Subcutaneous adipose tissue (tissue), 4 donors: Measurements from ENCODE around the gene CAPN8. TPM values are rescaled to one million over a fixed set of nuclear protein-coding genes. Genes with fewer than 3 reads are reported as not detected.

Experiments used
- total RNA-seq, 4 donors: library from RNA; depleted of rRNA; stranded (reverse); fragments of >200 nt; gene quantifications; one replicate each; pipeline ENCODE4 v1.1.0, GENCODE V29; 2016
- TF ChIP-seq, protein P1 (sequence below): fragments of 450-650 bp; IDR thresholded peaks from one replicate; pipeline ENCODE4 v1.5.1; 2016; ENCODE audit warnings: low read depth, mild to moderate bottlenecking, control low read depth, antibody characterized with exemption, moderate library complexity

The CAPN8 gene
- total RNA-seq, 4 donors from 2014 or later, result not detected

DNA sequence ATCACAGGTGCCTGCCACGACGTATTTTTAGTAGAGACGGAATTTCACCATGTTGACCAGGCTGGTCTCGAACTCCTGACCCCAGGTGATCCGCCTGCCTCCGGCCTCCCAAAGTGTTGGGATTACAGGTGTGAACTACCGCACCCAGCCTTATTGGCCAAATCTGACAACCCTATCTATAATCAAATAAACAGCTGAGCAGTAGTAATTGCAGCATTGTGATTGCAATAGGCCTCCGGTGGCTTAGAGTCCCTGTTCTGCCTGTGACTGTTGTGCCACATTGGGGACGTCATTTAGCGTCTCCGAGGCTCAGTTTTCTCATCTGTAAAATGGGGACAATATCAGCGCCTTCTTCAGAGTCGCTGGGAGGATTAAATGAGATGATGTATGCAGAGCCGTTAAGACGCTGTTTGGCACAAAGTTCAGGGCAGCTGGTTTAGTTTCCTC is 46.3 kb upstream of the CAPN8 start:
- TF ChIP-seq, protein P1, sequence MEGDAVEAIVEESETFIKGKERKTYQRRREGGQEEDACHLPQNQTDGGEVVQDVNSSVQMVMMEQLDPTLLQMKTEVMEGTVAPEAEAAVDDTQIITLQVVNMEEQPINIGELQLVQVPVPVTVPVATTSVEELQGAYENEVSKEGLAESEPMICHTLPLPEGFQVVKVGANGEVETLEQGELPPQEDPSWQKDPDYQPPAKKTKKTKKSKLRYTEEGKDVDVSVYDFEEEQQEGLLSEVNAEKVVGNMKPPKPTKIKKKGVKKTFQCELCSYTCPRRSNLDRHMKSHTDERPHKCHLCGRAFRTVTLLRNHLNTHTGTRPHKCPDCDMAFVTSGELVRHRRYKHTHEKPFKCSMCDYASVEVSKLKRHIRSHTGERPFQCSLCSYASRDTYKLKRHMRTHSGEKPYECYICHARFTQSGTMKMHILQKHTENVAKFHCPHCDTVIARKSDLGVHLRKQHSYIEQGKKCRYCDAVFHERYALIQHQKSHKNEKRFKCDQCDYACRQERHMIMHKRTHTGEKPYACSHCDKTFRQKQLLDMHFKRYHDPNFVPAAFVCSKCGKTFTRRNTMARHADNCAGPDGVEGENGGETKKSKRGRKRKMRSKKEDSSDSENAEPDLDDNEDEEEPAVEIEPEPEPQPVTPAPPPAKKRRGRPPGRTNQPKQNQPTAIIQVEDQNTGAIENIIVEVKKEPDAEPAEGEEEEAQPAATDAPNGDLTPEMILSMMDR, result no peak

DNA sequence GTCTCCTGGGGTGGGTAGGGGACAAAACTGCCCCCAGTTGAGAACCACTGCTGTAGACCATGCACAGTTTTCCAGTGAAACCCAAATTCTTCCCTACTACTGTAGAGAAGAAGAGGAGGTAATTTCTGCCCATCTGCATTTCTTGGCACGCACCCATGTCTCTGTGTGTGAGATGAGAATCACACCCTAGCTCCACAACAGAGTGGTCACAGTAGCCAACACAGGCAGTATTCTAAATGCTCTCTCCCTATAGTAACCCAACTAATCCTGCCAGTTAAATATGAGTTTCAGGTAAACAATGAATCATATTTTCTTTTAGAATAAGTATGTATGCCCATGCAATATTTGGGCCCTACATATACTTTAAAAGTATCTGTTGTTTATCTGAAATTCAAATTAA is 45.7 kb upstream of the CAPN8 start:
- TF ChIP-seq, protein P1, result no peak

DNA sequence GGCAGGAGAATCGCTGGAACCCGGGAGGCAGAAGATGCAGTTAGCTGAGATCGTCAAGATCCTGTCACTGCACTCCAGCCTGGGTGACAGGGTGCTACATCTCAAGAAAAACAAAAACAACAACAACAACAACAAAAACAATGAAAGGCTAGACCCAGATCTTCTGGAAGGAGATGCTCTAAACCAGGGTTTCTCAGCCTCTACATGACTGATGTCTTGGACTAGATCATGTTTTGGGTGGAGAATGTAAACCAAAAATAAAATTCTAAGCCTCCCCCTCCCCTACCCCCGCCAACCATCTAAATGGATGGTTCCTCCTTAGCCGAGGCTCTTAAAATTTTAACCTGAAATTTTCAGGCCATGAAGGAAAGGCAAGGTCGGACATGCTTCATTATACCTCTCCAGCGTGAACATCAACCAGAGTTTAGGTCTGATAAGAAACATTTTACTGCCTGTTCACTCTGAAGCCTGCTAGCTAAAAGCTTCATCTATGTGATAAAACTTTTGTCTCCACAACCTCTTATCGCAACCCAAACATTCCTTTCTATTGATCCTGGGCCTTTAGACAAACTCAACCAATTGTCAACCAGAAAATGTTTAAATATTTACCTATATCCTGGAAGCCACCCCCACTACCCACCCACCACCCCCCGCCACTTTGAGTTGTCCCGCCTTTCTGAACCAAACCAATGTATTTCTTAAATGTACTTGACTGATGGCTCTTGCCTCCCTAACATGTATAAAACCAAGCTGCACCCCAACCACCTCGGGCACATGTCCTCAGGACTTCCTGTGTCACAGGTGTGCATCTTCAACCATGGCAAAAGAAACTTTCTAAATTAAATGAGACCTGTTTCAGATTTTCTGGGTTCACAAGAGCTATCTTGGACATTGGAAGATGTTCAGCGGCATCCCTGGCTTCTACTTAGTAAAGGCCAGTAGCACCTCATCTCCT is 45.0 kb upstream of the CAPN8 start:
- TF ChIP-seq, protein P1, result no peak

DNA sequence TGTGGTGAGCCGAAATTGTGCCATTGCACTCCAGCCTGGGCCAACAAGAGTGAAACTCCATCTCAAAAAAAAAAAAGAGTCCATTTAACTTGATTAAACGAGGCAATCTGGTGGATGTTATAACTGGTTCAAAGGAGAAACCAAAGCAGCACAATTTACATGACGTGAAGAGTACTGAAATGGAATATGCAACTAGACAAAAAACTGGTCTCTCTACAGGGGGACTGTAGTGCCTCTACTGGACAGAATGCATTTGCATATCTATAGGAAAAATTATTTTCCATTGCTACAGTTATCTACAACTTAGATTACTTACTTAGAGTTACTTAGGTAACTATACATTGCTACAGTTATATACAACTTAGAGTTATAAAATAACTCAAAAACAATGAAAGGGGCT is 44.1 kb upstream of the CAPN8 start:
- TF ChIP-seq, protein P1, result no peak

DNA sequence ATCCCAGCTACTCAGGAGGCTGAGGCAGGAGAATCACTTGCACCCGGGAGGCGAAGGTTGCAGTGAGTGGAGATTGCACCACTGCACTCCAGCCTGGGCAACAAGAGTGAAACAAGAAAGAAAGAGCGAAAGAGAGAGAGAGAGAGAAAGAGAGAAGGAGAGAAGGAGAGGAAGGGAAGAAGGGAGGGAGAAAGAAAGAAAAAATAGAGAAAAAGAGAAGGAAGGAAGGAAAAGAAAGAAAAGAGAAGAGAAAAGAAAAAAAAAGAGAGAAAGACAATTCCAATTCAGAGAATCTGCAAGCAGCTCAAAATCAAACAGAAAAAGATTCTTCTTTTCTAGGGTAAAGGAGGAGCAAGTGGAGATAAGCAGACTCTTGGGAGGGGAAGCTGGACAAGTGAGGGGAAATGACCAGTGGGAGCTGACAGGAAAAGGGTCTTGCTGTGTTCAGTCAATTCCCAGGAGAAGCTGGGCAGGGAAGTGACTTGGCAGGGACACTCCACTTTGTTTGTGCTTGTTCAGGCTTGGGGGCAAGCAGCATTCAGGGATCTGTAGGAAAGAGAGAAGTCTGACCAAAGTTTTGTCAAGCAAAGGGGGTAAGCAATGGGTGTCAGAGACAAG is 43.3 kb upstream of the CAPN8 start:
- TF ChIP-seq, protein P1, result no peak

DNA sequence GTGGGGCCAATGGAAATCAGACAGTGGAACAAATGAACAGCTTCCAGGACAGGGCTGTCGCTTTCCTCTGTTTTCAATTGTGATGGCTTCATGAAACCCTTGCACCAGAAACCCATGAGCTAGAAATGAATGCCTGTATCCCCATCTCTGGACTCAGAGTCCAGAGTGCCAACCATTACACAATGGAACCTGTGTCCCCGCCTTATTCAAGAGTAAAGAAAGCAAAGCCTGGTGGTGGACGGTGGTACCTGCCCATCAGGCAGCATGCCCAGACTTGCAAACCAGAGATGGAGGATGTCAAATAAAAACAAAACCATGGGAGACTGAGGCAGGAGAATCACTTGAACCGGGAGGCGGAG is 42.5 kb upstream of the CAPN8 start:
- TF ChIP-seq, protein P1, result no peak

DNA sequence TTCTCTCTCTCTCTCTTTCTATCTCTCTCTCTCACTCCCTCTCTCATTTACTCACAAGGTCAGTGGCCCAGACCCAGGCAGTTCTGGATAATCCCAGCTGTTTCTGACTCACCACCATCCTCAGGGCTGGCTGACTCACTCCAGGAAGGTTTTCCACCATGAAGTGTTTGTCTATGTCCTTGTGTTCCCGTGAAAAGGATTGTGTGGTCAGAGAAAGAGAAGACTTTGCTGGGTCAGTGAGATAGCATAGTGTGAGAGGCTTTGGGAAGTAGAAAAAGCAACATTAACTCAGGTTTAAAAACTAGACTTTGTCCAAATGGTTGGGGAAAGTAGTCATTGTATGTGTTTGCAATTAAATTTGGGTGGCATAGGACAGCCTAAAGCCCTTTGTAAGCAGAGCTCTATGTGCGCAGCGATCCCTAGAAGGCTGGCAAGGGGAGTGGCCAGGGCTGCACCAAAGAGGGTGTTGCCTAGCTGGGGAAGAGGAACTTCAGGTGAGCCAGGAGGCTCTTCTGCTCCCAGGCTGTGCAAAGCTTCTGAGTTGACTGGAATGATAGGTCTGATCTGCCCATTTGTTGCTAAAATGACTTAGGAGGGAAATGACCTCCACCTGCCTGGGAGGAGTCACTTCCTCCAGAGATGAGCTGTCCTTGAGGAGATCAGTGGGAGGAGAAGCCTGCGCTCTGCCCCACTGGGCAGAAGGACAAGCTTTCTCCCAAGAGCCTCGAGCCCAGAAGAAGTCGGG is 41.9 kb upstream of the CAPN8 start:
- TF ChIP-seq, protein P1, result no peak
